Astrocyte of the spinal cord (primary cell): ENCODE data around the gene SPATA31C1.

Experiments used
- DNase-seq: peaks from one replicate; pipeline ENCODE4 v3.0.0; 2011; ENCODE audit warnings: low read depth, low spot score
- H3K4me3 ChIP-seq: 2 replicates; pipeline ENCODE4 v1.5.1; 2011; ENCODE audit warnings: low read depth, mild to moderate bottlenecking, low read length, moderate library complexity
- in situ Hi-C: cut with HindIII; loops from 2 replicates; pipeline ENCODE4 v1.10.0; 2017; ENCODE audit warnings: low sequenced_read_pairs
- TF ChIP-seq, protein P1 (sequence below): IDR thresholded peaks from 2 replicates; pipeline ENCODE4 v1.5.1; 2012; ENCODE audit warnings: low read depth, mild to moderate bottlenecking, low read length, inconsistent platforms

The SPATA31C1 gene

DNA sequence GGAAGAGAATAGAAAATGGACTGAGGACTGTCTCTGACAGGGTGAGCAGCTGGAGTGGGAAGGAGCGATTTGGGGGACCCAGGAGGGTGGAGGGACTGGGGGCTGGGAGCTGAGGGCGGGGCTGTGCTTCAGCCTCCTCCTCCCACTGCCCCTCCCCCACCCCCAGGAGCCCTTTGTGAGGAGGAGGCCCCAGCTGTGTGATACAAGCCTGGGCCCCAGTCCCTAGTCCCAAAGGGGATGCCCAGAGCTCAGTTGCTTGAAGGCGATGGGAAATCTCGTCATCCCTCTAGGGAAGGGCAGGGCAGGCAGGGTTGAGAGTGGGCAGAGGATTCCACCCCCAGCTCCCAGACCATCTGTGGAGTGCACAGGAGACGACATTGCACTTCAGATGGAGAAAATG lies 35.1 kb upstream of the SPATA31C1 start, which contains the start of gene SPATA31E1:
TSS of gene SPATA31E1 (plus strand) at position 251 of the 400 bp plus-strand sequence. CDS start at position 266, 15 bp downstream.
- in situ Hi-C loops, result no loop called here
- TF ChIP-seq, protein P1, sequence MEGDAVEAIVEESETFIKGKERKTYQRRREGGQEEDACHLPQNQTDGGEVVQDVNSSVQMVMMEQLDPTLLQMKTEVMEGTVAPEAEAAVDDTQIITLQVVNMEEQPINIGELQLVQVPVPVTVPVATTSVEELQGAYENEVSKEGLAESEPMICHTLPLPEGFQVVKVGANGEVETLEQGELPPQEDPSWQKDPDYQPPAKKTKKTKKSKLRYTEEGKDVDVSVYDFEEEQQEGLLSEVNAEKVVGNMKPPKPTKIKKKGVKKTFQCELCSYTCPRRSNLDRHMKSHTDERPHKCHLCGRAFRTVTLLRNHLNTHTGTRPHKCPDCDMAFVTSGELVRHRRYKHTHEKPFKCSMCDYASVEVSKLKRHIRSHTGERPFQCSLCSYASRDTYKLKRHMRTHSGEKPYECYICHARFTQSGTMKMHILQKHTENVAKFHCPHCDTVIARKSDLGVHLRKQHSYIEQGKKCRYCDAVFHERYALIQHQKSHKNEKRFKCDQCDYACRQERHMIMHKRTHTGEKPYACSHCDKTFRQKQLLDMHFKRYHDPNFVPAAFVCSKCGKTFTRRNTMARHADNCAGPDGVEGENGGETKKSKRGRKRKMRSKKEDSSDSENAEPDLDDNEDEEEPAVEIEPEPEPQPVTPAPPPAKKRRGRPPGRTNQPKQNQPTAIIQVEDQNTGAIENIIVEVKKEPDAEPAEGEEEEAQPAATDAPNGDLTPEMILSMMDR, result no peak
- DNase-seq, result no peak
- no peak within 1 kb of the TSS for H3K4me3 ChIP-seq

DNA sequence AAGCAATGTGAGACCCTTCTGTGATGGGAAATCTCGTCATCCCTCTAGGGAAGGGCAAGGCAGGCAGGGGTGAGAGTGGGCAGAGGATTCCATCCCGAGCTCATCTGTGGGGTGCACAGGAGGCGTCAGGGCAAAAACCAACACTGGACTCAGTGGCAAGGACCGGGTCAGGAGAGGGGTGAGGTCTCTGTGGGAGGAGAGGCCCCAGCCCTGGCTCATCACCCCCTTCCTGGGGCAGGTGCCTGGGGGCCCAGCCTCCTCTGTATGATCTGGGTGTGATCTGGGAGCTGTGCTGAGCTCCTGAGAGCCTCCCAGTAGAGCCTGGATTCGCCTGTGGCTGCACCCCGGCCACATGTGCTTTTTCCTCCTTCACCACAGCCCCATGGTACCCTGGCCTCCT lies 34.5 kb upstream of the SPATA31C1 start:
- no peak for DNase-seq
- no peak overlapping the region for H3K4me3 ChIP-seq
- in situ Hi-C loops, result no loop called here
- TF ChIP-seq, protein P1, result no peak

DNA sequence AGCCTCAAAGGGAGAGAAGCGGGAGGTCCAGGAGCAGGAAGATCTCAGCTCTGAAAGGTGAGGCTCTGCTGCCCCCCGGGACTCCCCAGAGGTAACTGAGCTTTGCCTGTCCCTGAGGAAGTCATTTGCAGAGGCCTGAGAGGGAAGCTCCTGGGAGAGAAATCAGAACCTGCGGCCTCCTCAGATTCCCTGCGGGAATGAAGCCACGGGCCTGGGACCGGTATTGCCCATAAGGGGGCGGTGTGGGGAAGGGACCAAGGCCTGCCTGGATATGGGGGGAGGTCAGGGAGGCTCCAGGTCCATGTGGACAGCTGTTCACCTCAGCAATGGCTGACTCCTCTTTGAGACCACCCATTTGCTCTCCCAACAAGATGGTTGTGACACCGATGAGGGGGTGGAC lies 33.8 kb upstream of the SPATA31C1 start:
- DNase-seq, result no peak
- H3K4me3 ChIP-seq, result no peak overlapping the region
- TF ChIP-seq, protein P1, result peak; percentile 25
- in situ Hi-C loops, result no loop called here

DNA sequence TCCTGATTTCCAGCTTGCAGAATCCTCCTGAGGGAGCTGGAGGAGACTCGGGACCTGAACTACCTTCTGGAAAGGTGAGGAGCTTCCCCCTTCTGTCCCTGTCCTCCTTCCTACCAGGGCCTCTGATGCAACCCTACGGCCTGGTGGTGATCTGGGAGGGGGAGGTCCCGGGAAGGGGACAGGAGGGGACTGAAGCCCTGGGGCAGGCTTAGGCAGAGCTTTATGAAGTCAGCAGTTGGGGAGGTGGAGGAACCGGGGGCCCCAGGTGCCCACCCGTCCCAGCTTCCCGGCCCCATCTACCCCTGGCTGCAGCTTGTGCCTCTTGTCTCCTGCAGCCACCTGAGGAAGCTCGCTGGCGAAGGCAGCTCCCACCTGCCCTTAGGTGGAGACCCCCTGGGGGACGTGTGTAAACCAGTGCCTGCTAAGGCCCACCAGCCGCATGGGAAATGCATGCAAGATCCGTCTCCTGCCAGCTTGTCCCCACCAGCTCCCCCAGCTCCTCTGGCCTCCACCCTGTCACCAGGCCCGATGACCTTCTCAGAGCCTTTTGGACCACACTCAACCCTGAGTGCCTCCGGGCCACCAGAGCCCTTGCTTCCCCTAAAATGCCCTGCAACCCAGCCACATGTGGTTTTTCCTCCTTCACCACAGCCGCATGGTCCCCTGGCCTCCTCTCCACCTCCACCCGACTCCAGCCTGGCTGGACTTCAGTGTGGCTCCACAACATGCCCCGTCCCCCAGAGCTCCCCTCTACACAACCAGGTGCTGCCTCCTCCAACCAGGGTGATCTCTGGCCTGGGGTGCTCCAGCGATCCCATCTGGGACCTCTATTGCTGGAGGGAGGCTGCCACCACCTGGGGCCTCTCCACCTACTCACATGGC lies 32.9 kb upstream of the SPATA31C1 start:
- H3K4me3 ChIP-seq, result no peak overlapping the region
- in situ Hi-C loops, result no loop called here
- no peak for DNase-seq
- TF ChIP-seq, protein P1, result no peak

DNA sequence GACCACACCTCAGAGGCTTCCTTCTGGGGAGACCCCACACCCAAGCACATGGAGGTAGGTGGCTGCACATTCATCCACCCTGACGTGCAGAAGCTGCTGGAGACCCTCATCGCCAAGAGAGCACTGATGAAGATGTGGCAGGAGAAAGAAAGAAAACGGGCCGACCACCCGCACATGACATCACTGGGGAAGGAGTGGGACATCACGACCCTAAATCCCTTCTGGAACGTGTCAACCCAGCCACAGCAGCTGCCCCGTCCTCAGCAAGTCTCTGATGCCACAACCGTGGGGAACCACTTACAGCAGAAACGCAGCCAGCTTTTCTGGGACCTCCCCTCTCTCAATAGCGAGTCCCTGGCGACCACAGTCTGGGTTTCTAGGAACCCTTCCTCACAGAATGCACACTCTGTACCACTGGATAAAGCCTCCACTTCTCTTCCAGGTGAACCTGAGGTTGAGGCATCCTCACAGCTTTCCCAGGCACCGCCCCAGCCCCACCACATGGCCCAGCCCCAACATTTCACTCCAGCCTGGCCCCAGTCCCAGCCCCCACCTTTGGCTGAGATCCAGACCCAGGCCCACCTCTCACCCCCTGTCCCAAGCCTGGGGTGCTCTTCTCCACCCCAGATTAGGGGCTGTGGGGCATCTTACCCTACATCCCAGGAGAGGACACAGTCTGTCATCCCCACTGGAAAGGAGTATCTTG lies 32.1 kb upstream of the SPATA31C1 start:
- no peak for DNase-seq

DNA sequence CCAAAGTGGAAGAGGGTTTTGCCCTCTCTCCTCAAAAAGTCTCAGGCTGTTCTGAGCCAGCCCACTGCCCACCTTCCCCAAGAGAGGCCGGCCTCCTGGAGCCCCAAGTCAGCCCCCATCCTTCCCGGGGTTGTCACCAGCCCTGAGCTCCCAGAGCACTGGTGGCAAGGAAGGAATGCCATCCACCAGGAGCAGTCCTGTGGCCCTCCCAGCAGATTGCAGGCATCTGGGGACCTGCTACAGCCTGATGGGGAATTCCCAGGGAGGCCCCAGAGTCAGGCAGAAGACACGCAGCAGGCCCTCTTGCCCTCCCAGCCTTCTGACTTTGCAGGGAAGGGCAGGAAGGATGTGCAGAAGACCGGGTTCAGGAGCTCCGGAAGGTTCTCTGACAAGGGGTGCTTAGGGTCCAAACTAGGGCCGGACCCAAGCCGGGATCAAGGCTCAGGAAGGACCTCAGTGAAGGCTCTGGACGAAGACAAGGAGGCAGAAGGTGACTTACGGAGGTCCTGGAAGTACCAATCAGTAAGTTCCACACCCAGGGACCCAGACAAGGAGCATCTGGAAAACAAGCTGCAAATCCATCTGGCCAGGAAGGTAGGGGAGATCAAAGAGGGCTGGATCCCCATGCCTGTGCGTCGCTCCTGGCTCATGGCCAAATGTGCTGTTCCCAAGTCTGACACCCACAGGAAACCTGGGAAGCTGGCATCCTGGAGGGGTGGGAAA lies 31.4 kb upstream of the SPATA31C1 start:
- TF ChIP-seq, protein P1, result no peak
- in situ Hi-C loops, result no loop called here
- no peak overlapping the region for H3K4me3 ChIP-seq
- DNase-seq, result no peak

More for the DNA sequence above, 32.1 kb upstream of the SPATA31C1 start:
- in situ Hi-C loops, result no loop called here
- TF ChIP-seq, protein P1, result no peak
- no peak overlapping the region for H3K4me3 ChIP-seq
